ENCODE measurements around the gene SLC22A23.

DNA sequence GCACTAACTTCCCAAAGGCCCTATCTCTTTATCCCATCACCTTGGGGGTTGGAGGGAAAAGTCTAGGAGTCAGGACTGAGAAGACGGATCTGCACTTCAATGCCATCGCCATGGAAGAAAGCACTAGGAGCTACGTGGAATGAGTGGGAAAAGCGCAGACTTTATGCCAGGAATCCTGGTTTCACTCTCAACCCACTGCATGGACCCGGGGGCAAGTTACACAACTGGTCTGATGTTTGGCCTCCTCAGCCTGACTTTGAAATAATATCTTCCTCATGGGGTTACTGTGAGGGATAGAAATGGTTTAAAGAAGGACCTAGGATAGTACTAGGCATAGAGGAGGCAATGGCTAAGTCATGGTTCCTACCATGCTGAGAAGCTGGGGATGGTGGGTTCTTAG lies 211.6 kb downstream of the SLC22A23 start:
- no peak for TF ChIP-seq POLR2A (IDR thresholded peaks at IDR 0.05)
- TF ChIP-seq, protein P1, sequence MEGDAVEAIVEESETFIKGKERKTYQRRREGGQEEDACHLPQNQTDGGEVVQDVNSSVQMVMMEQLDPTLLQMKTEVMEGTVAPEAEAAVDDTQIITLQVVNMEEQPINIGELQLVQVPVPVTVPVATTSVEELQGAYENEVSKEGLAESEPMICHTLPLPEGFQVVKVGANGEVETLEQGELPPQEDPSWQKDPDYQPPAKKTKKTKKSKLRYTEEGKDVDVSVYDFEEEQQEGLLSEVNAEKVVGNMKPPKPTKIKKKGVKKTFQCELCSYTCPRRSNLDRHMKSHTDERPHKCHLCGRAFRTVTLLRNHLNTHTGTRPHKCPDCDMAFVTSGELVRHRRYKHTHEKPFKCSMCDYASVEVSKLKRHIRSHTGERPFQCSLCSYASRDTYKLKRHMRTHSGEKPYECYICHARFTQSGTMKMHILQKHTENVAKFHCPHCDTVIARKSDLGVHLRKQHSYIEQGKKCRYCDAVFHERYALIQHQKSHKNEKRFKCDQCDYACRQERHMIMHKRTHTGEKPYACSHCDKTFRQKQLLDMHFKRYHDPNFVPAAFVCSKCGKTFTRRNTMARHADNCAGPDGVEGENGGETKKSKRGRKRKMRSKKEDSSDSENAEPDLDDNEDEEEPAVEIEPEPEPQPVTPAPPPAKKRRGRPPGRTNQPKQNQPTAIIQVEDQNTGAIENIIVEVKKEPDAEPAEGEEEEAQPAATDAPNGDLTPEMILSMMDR (IDR thresholded peaks at IDR 0.05): no peak

Measured in gastroesophageal sphincter (tissue), 3 donors.